ENCODE measurements around the gene TEFM. TPM values are rescaled to one million over a fixed set of nuclear protein-coding genes. Genes with fewer than 3 reads are reported as not detected.

The TEFM gene
- total RNA-seq, 1 experiment from 2014 or later: 13.0 TPM

DNA sequence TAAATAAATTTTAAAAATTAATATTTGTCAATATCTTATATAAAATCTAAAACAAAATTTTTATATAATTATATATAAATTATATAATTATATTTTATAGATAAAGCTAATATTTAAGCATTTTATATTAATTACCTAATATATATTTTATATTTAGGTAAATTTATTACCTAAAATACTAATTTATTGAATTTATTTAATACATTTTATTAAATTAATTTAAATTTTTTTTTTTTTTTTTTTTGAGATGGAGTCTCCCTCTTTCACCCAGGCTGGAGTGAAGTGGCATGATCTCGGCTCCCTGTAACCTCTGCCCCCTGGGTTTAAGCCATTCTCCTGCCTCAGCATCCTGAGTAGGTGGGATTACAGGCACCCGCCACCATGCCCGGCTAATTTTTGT is 51.9 kb downstream of the TEFM start:
- ChIA-PET POLR2A (interaction anchor here (0.7 kb wide), 2 partner anchors 18 to 342 kb away, joined by 8 read pairs; no protein-coding TSS in a partner anchor), CTCF (interaction anchor here (0.7 kb wide), 1 partner anchor 29 kb away, joined by 6 read pairs; no protein-coding TSS in a partner anchor)
- intact Hi-C loops (cut with micrococcal nuclease; ENCODE audit: unreplicated experiment): no loop called here
- TF ChIP-seq SIN3A (IDR thresholded peaks at IDR 0.05; ENCODE audit: borderline replicate concordance, insufficient read depth, low read depth, low read length) (no peak), POLR2AphosphoS5 (IDR thresholded peaks at IDR 0.05; ENCODE audit: low read depth, low read length) (no peak), TCF7L2 (IDR thresholded peaks at IDR 0.05; ENCODE audit: low read depth, low read length) (no peak)
- TF ChIP-seq, protein P1, sequence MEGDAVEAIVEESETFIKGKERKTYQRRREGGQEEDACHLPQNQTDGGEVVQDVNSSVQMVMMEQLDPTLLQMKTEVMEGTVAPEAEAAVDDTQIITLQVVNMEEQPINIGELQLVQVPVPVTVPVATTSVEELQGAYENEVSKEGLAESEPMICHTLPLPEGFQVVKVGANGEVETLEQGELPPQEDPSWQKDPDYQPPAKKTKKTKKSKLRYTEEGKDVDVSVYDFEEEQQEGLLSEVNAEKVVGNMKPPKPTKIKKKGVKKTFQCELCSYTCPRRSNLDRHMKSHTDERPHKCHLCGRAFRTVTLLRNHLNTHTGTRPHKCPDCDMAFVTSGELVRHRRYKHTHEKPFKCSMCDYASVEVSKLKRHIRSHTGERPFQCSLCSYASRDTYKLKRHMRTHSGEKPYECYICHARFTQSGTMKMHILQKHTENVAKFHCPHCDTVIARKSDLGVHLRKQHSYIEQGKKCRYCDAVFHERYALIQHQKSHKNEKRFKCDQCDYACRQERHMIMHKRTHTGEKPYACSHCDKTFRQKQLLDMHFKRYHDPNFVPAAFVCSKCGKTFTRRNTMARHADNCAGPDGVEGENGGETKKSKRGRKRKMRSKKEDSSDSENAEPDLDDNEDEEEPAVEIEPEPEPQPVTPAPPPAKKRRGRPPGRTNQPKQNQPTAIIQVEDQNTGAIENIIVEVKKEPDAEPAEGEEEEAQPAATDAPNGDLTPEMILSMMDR (IDR thresholded peaks at IDR 0.05): no peak
- TF ChIP-seq, protein P2, sequence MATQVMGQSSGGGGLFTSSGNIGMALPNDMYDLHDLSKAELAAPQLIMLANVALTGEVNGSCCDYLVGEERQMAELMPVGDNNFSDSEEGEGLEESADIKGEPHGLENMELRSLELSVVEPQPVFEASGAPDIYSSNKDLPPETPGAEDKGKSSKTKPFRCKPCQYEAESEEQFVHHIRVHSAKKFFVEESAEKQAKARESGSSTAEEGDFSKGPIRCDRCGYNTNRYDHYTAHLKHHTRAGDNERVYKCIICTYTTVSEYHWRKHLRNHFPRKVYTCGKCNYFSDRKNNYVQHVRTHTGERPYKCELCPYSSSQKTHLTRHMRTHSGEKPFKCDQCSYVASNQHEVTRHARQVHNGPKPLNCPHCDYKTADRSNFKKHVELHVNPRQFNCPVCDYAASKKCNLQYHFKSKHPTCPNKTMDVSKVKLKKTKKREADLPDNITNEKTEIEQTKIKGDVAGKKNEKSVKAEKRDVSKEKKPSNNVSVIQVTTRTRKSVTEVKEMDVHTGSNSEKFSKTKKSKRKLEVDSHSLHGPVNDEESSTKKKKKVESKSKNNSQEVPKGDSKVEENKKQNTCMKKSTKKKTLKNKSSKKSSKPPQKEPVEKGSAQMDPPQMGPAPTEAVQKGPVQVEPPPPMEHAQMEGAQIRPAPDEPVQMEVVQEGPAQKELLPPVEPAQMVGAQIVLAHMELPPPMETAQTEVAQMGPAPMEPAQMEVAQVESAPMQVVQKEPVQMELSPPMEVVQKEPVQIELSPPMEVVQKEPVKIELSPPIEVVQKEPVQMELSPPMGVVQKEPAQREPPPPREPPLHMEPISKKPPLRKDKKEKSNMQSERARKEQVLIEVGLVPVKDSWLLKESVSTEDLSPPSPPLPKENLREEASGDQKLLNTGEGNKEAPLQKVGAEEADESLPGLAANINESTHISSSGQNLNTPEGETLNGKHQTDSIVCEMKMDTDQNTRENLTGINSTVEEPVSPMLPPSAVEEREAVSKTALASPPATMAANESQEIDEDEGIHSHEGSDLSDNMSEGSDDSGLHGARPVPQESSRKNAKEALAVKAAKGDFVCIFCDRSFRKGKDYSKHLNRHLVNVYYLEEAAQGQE (IDR thresholded peaks at IDR 0.05; ENCODE audit: insufficient read depth in 1 of 2, low read depth in 2 of 2, low read length in 1 of 2): no peak
- ATAC-seq (no peak), DNase-seq (ENCODE audit: low read depth, low spot score) (no peak)
- Histone ChIP-seq H3K4me1 (ENCODE audit: control insufficient read depth, insufficient read depth, low read length) (no peaks in the 10 kb centered on the region), H3K9me3 (ENCODE audit: control insufficient read depth, insufficient read depth, low read depth, low read length) (no peaks in the 10 kb centered on the region), H3K36me3 (ENCODE audit: control insufficient read depth, insufficient read depth, low read length) (no peaks in the 10 kb centered on the region; the same call in 1 of the 2 replicates), H3K27me3 (ENCODE audit: control insufficient read depth, insufficient read depth, low read length) (no peaks in the 10 kb centered on the region), H3K4me3 (ENCODE audit: low read depth in 2 of 2, low read length in 2 of 2) (no peak overlapping the region), H3K27ac (ENCODE audit: low read length) (no peak overlapping the region)
- in situ Hi-C loops (cut with HindIII; ENCODE audit: low pct_unique_long_range_greater_than_20kb, low sequenced_read_pairs): no loop called here
- BruUV-seq (replicated peaks): no TSS peak

Other genes starting within 250 kb of the TEFM start
- gene CRLF3, start 81.5 kb downstream of the TEFM start, total RNA-seq (2021; ENCODE audit: unreplicated experiment): 28.6 TPM
- gene ATAD5, start 74.3 kb downstream of the TEFM start, total RNA-seq (2021; ENCODE audit: unreplicated experiment): 11.5 TPM
- 2.4 TPM for gene ADAP2, start 15.7 kb upstream of the TEFM start, total RNA-seq (2021; ENCODE audit: unreplicated experiment)
- gene RNF135, start 64.8 kb upstream of the TEFM start, total RNA-seq (2021; ENCODE audit: unreplicated experiment): 41.8 TPM
- gene NF1, start 188.7 kb upstream of the TEFM start, total RNA-seq (2021; ENCODE audit: unreplicated experiment): 82.5 TPM

All from Panc1 (cell line).